NCI-H2196 treated with DMSO at 0.1 percent for 48 hours (cell line): ENCODE data around the gene PYCARD.

Experiments used
- DNase-seq: peaks from one replicate; lab custom pipeline; 2025; ENCODE audit not compliant: unreplicated experiment; lab: John Stamatoyannopoulos, UW

Gene PYCARD

GRCh38 chr16:31167315-31167714, 35.2 kb downstream of the PYCARD start:
- DNase-seq = no peak

DNA sequence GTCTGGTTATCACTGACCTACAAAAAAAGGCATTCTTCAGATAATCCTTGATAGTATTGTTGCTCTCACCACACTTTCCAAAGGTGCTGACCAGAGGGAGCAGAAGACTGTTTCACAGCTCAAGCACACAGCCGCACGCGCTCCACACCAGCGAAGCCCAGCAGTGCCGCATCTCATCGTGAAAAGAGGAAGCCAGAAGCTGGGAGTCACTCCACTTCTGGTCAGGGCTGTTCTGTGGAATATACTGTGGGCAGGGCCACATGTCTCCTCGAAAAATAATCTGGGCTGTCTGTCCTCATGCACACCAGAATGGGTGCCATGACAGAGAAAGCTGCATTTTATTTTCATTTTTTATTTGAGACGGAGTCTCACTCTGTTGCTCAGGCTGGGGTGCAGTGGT, 45.4 kb downstream of the PYCARD start:
- no peak for DNase-seq
